Ectodermal cell (in vitro differentiated cells): ENCODE results near the gene RNF213.

Experiments
- H3K27ac ChIP-seq: 2 replicates; pipeline ENCODE4 v1.7.0; 2013; ENCODE audit warnings: mild to moderate bottlenecking, low read depth, low read length; ENCODE audit not compliant: insufficient read depth, poor library complexity, severe bottlenecking
- H3K27me3 ChIP-seq: 2 replicates; pipeline ENCODE4 v1.7.0; 2013; ENCODE audit warnings: mild to moderate bottlenecking, low read length; ENCODE audit not compliant: insufficient read depth, control insufficient read depth, poor library complexity, severe bottlenecking
- H3K36me3 ChIP-seq: one replicate; pipeline ENCODE4 v1.7.0; 2013; ENCODE audit warnings: low read length; ENCODE audit not compliant: control insufficient read depth, insufficient read depth
- H3K4me1 ChIP-seq: one replicate; pipeline ENCODE4 v1.7.0; 2013; ENCODE audit warnings: low read length; ENCODE audit not compliant: control insufficient read depth, insufficient read depth
- H3K4me3 ChIP-seq: 2 replicates; pipeline ENCODE4 v1.7.0; 2013; ENCODE audit warnings: low read depth, low read length, control low read depth; ENCODE audit not compliant: insufficient read depth
- H3K9me3 ChIP-seq: 2 replicates; pipeline ENCODE4 v1.7.0; 2013; ENCODE audit warnings: mild to moderate bottlenecking, low read length, moderate library complexity; ENCODE audit not compliant: control insufficient read depth
- WGBS, 2 experiments: methylation state at CpG; one replicate each; pipeline ENCODE4 v1.1.7; 2013; ENCODE audit warnings: missing lambda C conversion rate in 2 of 2; 5-methylcytosine and 5-hydroxymethylcytosine counted together

RNF213 gene

GRCh38 chr17:80380068-80380467 lies 119.4 kb downstream of the RNF213 start:
- Histone ChIP-seq H3K4me3 (no peak overlapping the region), H3K27me3 (no peaks in the 10 kb centered on the region), H3K27ac (no peak overlapping the region), H3K9me3 (no peaks in the 10 kb centered on the region), H3K4me1 (no peaks in the 10 kb centered on the region), H3K36me3 (no peaks in the 10 kb centered on the region)
- 91 to 95% methylated on average over 6 of the region's 6 CpGs for WGBS, 2 experiments

GRCh38 chr17:80380555-80381002 lies 119.9 kb downstream of the RNF213 start:
- Histone ChIP-seq H3K4me3 (no peak overlapping the region), H3K27ac (no peak overlapping the region), H3K9me3 (no peaks in the 10 kb centered on the region), H3K36me3 (no peaks in the 10 kb centered on the region), H3K27me3 (no peaks in the 10 kb centered on the region), H3K4me1 (no peaks in the 10 kb centered on the region)
- WGBS, 2 experiments: 91 to 92% methylated on average over 21 of the region's 21 CpGs

GRCh38 chr17:80381416-80381923 lies 120.8 kb downstream of the RNF213 start:
- Histone ChIP-seq H3K4me1 (no peaks in the 10 kb centered on the region), H3K4me3 (no peak overlapping the region), H3K9me3 (no peaks in the 10 kb centered on the region), H3K27me3 (no peaks in the 10 kb centered on the region), H3K27ac (no peak overlapping the region), H3K36me3 (no peaks in the 10 kb centered on the region)
- 95 to 96% methylated on average over 18 of the region's 18 CpGs for WGBS, 2 experiments

GRCh38 chr17:80382446-80382845 lies 121.8 kb downstream of the RNF213 start:
- Histone ChIP-seq H3K4me3 (no peak overlapping the region), H3K4me1 (no peaks in the 10 kb centered on the region), H3K36me3 (no peaks in the 10 kb centered on the region), H3K27me3 (no peaks in the 10 kb centered on the region), H3K27ac (no peak overlapping the region), H3K9me3 (no peaks in the 10 kb centered on the region)
- WGBS, 2 experiments: 92 to 93% methylated on average over 3 of the region's 3 CpGs

GRCh38 chr17:80382956-80383355 lies 122.3 kb downstream of the RNF213 start:
- H3K27ac ChIP-seq: no peak overlapping the region
- 93 to 95% methylated on average over 8 of the region's 8 CpGs for WGBS, 2 experiments
- H3K4me1 ChIP-seq: no peaks in the 10 kb centered on the region
- H3K9me3 ChIP-seq: no peaks in the 10 kb centered on the region
- H3K4me3 ChIP-seq: no peak overlapping the region
- no peaks in the 10 kb centered on the region for H3K36me3 ChIP-seq
- H3K27me3 ChIP-seq: no peaks in the 10 kb centered on the region

GRCh38 chr17:80384078-80384960 lies 123.7 kb downstream of the RNF213 start:
- H3K27ac ChIP-seq: no peak overlapping the region
- H3K4me1 ChIP-seq: no peaks in the 10 kb centered on the region
- H3K9me3 ChIP-seq: no peaks in the 10 kb centered on the region
- H3K4me3 ChIP-seq: no peak overlapping the region
- H3K36me3 ChIP-seq: no peaks in the 10 kb centered on the region
- no peaks in the 10 kb centered on the region for H3K27me3 ChIP-seq
- 91 to 92% methylated on average over 23 to 24 of the region's 24 CpGs for WGBS, 2 experiments

GRCh38 chr17:80385046-80385445 lies 124.4 kb downstream of the RNF213 start:
- no peak overlapping the region for H3K27ac ChIP-seq
- H3K27me3 ChIP-seq: no peaks in the 10 kb centered on the region
- no peak overlapping the region for H3K4me3 ChIP-seq
- 94 to 96% methylated on average over 9 of the region's 9 CpGs for WGBS, 2 experiments
- no peaks in the 10 kb centered on the region for H3K4me1 ChIP-seq
- no peaks in the 10 kb centered on the region for H3K36me3 ChIP-seq
- H3K9me3 ChIP-seq: no peaks in the 10 kb centered on the region

- Histone ChIP-seq H3K27me3 (no peaks in the 10 kb centered on the region), H3K4me3 (no peak overlapping the region), H3K36me3 (no peaks in the 10 kb centered on the region), H3K9me3 (no peaks in the 10 kb centered on the region), H3K27ac (no peak overlapping the region), H3K4me1 (no peaks in the 10 kb centered on the region)
- WGBS, 2 experiments: 95 to 96% methylated on average over 14 of the region's 14 CpGs
Measured at GRCh38 chr17:80386341-80386740, 125.7 kb downstream of the RNF213 start.

GRCh38 chr17:80387071-80387470 lies 126.4 kb downstream of the RNF213 start:
- Histone ChIP-seq H3K27me3 (no peaks in the 10 kb centered on the region), H3K4me1 (no peaks in the 10 kb centered on the region), H3K27ac (no peak overlapping the region), H3K36me3 (no peaks in the 10 kb centered on the region), H3K4me3 (no peak overlapping the region), H3K9me3 (no peaks in the 10 kb centered on the region)
- WGBS, 2 experiments: 91 to 93% methylated on average over 7 of the region's 7 CpGs

GRCh38 chr17:80388175-80388574 lies 127.5 kb downstream of the RNF213 start:
- no peak overlapping the region for H3K27ac ChIP-seq
- no peaks in the 10 kb centered on the region for H3K27me3 ChIP-seq
- no peaks in the 10 kb centered on the region for H3K4me1 ChIP-seq
- no peaks in the 10 kb centered on the region for H3K36me3 ChIP-seq
- H3K9me3 ChIP-seq: no peaks in the 10 kb centered on the region
- no peak overlapping the region for H3K4me3 ChIP-seq
- 92 to 93% methylated on average over 15 of the region's 15 CpGs for WGBS, 2 experiments
